Ectodermal cell (in vitro differentiated cells): Measurements from ENCODE around the gene PBX4.

ENCODE experiments used
- H3K27ac ChIP-seq: 2 replicates; pipeline ENCODE4 v1.7.0; 2013; ENCODE audit warnings: mild to moderate bottlenecking, low read depth, low read length; ENCODE audit not compliant: insufficient read depth, poor library complexity, severe bottlenecking
- H3K27me3 ChIP-seq: 2 replicates; pipeline ENCODE4 v1.7.0; 2013; ENCODE audit warnings: mild to moderate bottlenecking, low read length; ENCODE audit not compliant: insufficient read depth, control insufficient read depth, poor library complexity, severe bottlenecking
- H3K36me3 ChIP-seq: one replicate; pipeline ENCODE4 v1.7.0; 2013; ENCODE audit warnings: low read length; ENCODE audit not compliant: control insufficient read depth, insufficient read depth
- H3K4me1 ChIP-seq: one replicate; pipeline ENCODE4 v1.7.0; 2013; ENCODE audit warnings: low read length; ENCODE audit not compliant: control insufficient read depth, insufficient read depth
- H3K4me3 ChIP-seq: 2 replicates; pipeline ENCODE4 v1.7.0; 2013; ENCODE audit warnings: low read depth, low read length, control low read depth; ENCODE audit not compliant: insufficient read depth
- H3K9me3 ChIP-seq: 2 replicates; pipeline ENCODE4 v1.7.0; 2013; ENCODE audit warnings: mild to moderate bottlenecking, low read length, moderate library complexity; ENCODE audit not compliant: control insufficient read depth
- WGBS, 2 experiments: methylation state at CpG; one replicate each; pipeline ENCODE4 v1.1.7; 2013; ENCODE audit warnings: missing lambda C conversion rate in 2 of 2; 5-methylcytosine and 5-hydroxymethylcytosine counted together

The PBX4 gene

GRCh38 chr19:19558636-19559035 is 59.9 kb downstream of the PBX4 start:
- no peaks in the 10 kb centered on the region for H3K4me1 ChIP-seq
- H3K27ac ChIP-seq: no peak overlapping the region
- no peak overlapping the region for H3K4me3 ChIP-seq
- 94% methylated on average over 16 of the region's 16 CpGs for WGBS, 2 experiments
- H3K9me3 ChIP-seq: no peaks in the 10 kb centered on the region
- no peaks in the 10 kb centered on the region for H3K36me3 ChIP-seq
- H3K27me3 ChIP-seq: no peaks in the 10 kb centered on the region

- WGBS, 2 experiments: 86% methylated on average over 15 of the region's 15 CpGs
- Histone ChIP-seq H3K27ac (no peak overlapping the region), H3K4me3 (no peak overlapping the region), H3K36me3 (no peaks in the 10 kb centered on the region), H3K4me1 (no peaks in the 10 kb centered on the region), H3K27me3 (no peaks in the 10 kb centered on the region), H3K9me3 (no peaks in the 10 kb centered on the region)
Measured at GRCh38 chr19:19558055-19558454, 60.4 kb downstream of the PBX4 start.

GRCh38 chr19:19554074-19555023 is 64.1 kb downstream of the PBX4 start:
- Histone ChIP-seq H3K9me3 (no peaks in the 10 kb centered on the region), H3K36me3 (no peaks in the 10 kb centered on the region), H3K4me3 (no peak overlapping the region), H3K27me3 (no peaks in the 10 kb centered on the region), H3K27ac (no peak overlapping the region), H3K4me1 (peaks cover 11% of the 10 kb centered on the region)
- WGBS, 2 experiments: 69% methylated on average over 34 of the region's 34 CpGs

- no peaks in the 10 kb centered on the region for H3K27me3 ChIP-seq
- no peak overlapping the region for H3K4me3 ChIP-seq
- H3K4me1 ChIP-seq: peaks cover 11% of the 10 kb centered on the region
- no peak overlapping the region for H3K27ac ChIP-seq
- 95% methylated on average over 10 of the region's 10 CpGs for WGBS, 2 experiments
- no peaks in the 10 kb centered on the region for H3K36me3 ChIP-seq
- no peaks in the 10 kb centered on the region for H3K9me3 ChIP-seq
Measured at GRCh38 chr19:19553670-19554069, 64.8 kb downstream of the PBX4 start.

GRCh38 chr19:19552798-19553197 is 65.7 kb downstream of the PBX4 start:
- Histone ChIP-seq H3K27me3 (no peaks in the 10 kb centered on the region), H3K4me1 (peaks cover 11% of the 10 kb centered on the region), H3K9me3 (no peaks in the 10 kb centered on the region), H3K27ac (no peak overlapping the region), H3K36me3 (no peaks in the 10 kb centered on the region), H3K4me3 (no peak overlapping the region)
- WGBS, 2 experiments: 59% methylated on average over 6 of the region's 6 CpGs

- Histone ChIP-seq H3K4me3 (no peak overlapping the region), H3K9me3 (no peaks in the 10 kb centered on the region), H3K27me3 (no peaks in the 10 kb centered on the region), H3K27ac (no peak overlapping the region), H3K4me1 (peaks cover 11% of the 10 kb centered on the region), H3K36me3 (no peaks in the 10 kb centered on the region)
- WGBS, 2 experiments: 87% methylated on average over 14 of the region's 14 CpGs
Measured at GRCh38 chr19:19551853-19552192, 66.7 kb downstream of the PBX4 start.

GRCh38 chr19:19550972-19551852 is 67.3 kb downstream of the PBX4 start:
- H3K27me3 ChIP-seq: no peaks in the 10 kb centered on the region
- H3K4me3 ChIP-seq: no peak overlapping the region
- peaks cover 11% of the 10 kb centered on the region for H3K4me1 ChIP-seq
- H3K27ac ChIP-seq: no peak overlapping the region
- no peaks in the 10 kb centered on the region for H3K36me3 ChIP-seq
- no peaks in the 10 kb centered on the region for H3K9me3 ChIP-seq
- 81% methylated on average over 10 of the region's 10 CpGs for WGBS, 2 experiments

GRCh38 chr19:19550485-19550929 is 68.0 kb downstream of the PBX4 start:
- WGBS, 2 experiments: 67 to 71% methylated on average over 8 of the region's 8 CpGs
- H3K36me3 ChIP-seq: no peaks in the 10 kb centered on the region
- H3K4me3 ChIP-seq: no peak overlapping the region
- H3K9me3 ChIP-seq: no peaks in the 10 kb centered on the region
- peaks cover 11% of the 10 kb centered on the region for H3K4me1 ChIP-seq
- H3K27me3 ChIP-seq: no peaks in the 10 kb centered on the region
- H3K27ac ChIP-seq: no peak overlapping the region

GRCh38 chr19:19549804-19550464 is 68.6 kb downstream of the PBX4 start:
- WGBS, 2 experiments: 89 to 90% methylated on average over 23 of the region's 23 CpGs
- Histone ChIP-seq H3K27ac (no peak overlapping the region), H3K4me1 (peaks cover 11% of the 10 kb centered on the region), H3K4me3 (no peak overlapping the region), H3K27me3 (no peaks in the 10 kb centered on the region), H3K9me3 (no peaks in the 10 kb centered on the region), H3K36me3 (no peaks in the 10 kb centered on the region)
